Sigmoid colon (tissue), 4 donors: ENCODE results near the gene ACACA.

Experiments used
- EP300 ChIP-seq, 4 donors: sonication (generic); formaldehyde crosslinking; IDR thresholded peaks; one replicate each; pipeline ENCODE4 v1.6.1; 2017; ENCODE audit warnings: antibody characterized with exemption in 4 of 4
- POLR2A ChIP-seq, 2 donors: fragments of 450-650 bp; IDR thresholded peaks; one replicate each; pipeline ENCODE4 v1.6.1; 2016; ENCODE audit warnings: antibody characterized with exemption in 2 of 2, mild to moderate bottlenecking in 2 of 2, moderate library complexity in 2 of 2
- POLR2AphosphoS5 ChIP-seq, 4 donors: sonication (generic); formaldehyde crosslinking; IDR thresholded peaks; one replicate each; pipeline ENCODE4 v1.6.1; 2017; ENCODE audit warnings: antibody characterized with exemption in 4 of 4
- TF ChIP-seq, protein P1 (sequence below), 4 experiments: fragments of 450-650 bp in 3 of 4; fragments of 200-600 bp in 1 of 4; IDR thresholded peaks; one replicate each; pipeline ENCODE4 v1.5.1; 2016 to 2019; ENCODE audit warnings: antibody characterized with exemption in 4 of 4, mild to moderate bottlenecking in 3 of 4, moderate library complexity in 2 of 4

DNA sequence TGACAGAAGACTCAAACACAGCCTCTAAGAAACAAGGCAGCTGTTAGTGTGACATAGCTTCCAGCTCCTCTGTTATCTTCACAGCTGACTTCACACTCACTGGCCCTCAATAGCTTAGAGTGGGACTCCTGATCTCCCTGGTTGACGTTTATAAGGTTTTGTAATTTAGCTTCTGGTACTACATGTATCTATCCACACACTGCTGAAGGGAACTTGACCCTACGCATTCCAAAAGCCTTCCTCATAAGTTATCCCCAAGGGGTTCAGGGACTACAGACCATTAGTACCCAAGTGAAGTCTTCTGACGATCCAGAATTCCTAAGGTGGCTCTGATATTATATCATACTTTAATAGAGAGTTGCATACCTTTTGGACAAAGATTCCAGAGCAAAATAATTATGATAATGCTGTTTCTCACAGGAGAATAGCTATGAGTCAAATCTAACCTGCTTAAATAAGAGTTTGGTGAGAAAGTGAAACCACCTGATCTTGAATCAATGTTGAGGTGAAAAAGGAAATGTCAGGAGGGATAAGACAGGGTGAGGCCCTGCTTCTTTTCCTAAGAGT, 14.5 kb downstream of the ACACA start:
- TF ChIP-seq POLR2AphosphoS5 (IDR thresholded peaks at IDR 0.05) (peak in 1 of 4 donors; percentile 24), POLR2A (IDR thresholded peaks at IDR 0.05) (no peak), EP300 (IDR thresholded peaks at IDR 0.05) (no peak)
- TF ChIP-seq, protein P1, sequence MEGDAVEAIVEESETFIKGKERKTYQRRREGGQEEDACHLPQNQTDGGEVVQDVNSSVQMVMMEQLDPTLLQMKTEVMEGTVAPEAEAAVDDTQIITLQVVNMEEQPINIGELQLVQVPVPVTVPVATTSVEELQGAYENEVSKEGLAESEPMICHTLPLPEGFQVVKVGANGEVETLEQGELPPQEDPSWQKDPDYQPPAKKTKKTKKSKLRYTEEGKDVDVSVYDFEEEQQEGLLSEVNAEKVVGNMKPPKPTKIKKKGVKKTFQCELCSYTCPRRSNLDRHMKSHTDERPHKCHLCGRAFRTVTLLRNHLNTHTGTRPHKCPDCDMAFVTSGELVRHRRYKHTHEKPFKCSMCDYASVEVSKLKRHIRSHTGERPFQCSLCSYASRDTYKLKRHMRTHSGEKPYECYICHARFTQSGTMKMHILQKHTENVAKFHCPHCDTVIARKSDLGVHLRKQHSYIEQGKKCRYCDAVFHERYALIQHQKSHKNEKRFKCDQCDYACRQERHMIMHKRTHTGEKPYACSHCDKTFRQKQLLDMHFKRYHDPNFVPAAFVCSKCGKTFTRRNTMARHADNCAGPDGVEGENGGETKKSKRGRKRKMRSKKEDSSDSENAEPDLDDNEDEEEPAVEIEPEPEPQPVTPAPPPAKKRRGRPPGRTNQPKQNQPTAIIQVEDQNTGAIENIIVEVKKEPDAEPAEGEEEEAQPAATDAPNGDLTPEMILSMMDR (IDR thresholded peaks at IDR 0.05), result no peak
